Neural cell (in vitro differentiated cells): ENCODE results near the gene APH1A.

Experiments used
- EP300 ChIP-seq: fragments of 450-650 bp; conservative IDR thresholded peaks from 2 replicates; pipeline ENCODE4 v1.6.1; 2014; ENCODE audit warnings: antibody characterized with exemption, mild to moderate bottlenecking, moderate library complexity; ENCODE audit not compliant: poor library complexity, severe bottlenecking
- EZH2 ChIP-seq: fragments of 200-600, 300-800 bp; shearing (Covaris generic), sonication (generic); IDR thresholded peaks from 2 replicates; pipeline ENCODE4 v1.6.1; 2014; ENCODE audit warnings: antibody characterized with exemption, low read length, borderline replicate concordance, mild to moderate bottlenecking; ENCODE audit not compliant: insufficient read depth, poor library complexity, severe bottlenecking
- POLR2AphosphoS5 ChIP-seq: IDR thresholded peaks from 2 replicates; pipeline ENCODE4 v1.6.1; 2012
- REST ChIP-seq: IDR thresholded peaks from 2 replicates; pipeline ENCODE4 v1.6.1; 2012; ENCODE audit warnings: borderline replicate concordance
- SMC3 ChIP-seq: fragments of 450-650 bp; conservative IDR thresholded peaks from 2 replicates; pipeline ENCODE4 v1.6.1; 2014; ENCODE audit warnings: antibody characterized with exemption, mild to moderate bottlenecking, moderate library complexity; ENCODE audit not compliant: poor library complexity
- TAF1 ChIP-seq: IDR thresholded peaks from 2 replicates; pipeline ENCODE4 v1.6.1; 2012; ENCODE audit warnings: low read depth
- TF ChIP-seq, protein P1 (sequence below): fragments of 450-650 bp; IDR thresholded peaks from 2 replicates; pipeline ENCODE4 v1.5.1; 2014; ENCODE audit warnings: antibody characterized with exemption, mild to moderate bottlenecking, moderate library complexity; ENCODE audit not compliant: poor library complexity, severe bottlenecking

DNA sequence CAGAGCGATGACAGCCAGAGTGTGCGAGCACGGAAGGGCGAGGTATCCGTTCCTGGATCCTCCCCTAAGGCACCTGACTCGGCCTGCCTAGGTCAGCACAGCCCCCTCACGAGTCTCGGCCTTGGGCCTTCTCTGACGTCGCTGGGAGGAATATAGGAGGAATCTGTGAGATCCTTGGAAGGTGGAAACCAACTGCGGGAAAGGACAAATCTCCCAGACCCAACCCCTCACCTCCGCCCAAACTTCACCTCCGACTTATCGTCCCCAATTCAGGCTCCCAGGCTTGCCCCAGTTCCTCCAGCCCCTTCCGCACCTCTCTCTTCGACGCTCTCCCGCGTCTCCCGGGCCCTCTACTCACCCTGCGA, 494 bp downstream of the APH1A start:
- TF ChIP-seq, protein P1, sequence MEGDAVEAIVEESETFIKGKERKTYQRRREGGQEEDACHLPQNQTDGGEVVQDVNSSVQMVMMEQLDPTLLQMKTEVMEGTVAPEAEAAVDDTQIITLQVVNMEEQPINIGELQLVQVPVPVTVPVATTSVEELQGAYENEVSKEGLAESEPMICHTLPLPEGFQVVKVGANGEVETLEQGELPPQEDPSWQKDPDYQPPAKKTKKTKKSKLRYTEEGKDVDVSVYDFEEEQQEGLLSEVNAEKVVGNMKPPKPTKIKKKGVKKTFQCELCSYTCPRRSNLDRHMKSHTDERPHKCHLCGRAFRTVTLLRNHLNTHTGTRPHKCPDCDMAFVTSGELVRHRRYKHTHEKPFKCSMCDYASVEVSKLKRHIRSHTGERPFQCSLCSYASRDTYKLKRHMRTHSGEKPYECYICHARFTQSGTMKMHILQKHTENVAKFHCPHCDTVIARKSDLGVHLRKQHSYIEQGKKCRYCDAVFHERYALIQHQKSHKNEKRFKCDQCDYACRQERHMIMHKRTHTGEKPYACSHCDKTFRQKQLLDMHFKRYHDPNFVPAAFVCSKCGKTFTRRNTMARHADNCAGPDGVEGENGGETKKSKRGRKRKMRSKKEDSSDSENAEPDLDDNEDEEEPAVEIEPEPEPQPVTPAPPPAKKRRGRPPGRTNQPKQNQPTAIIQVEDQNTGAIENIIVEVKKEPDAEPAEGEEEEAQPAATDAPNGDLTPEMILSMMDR = no peak
- TF ChIP-seq REST (no peak), EP300 (no peak), EZH2 (no peak), TAF1 (no peak), POLR2AphosphoS5 (no peak), SMC3 (no peak)
